B cell (primary cell): ENCODE results near the gene ALKBH7. TPM values are rescaled to one million over a fixed set of nuclear protein-coding genes. Genes with fewer than 3 reads are reported as not detected.

Experiments
- ATAC-seq: fragments of 200-7000 bp; cut with Tn5 transposase; one replicate; pipeline ENCODE4 v1.10.0; 2021; ENCODE audit warnings: low read depth, mild to moderate bottlenecking, moderate number of reproducible peaks, moderate library complexity
- CTCF ChIA-PET: fragments of 350-600 bp; sonication (Branson Sonifier 250); formaldehyde crosslinking; loops from one replicate; lab custom pipeline; 2021; ENCODE audit warnings: antibody characterized with exemption, inconsistent platforms; lab: Charles Lee
- POLR2A ChIA-PET: fragments of 350-600 bp; sonication (Branson Sonifier 250); formaldehyde crosslinking; loops from one replicate; lab custom pipeline; 2021; ENCODE audit warnings: antibody characterized with exemption; lab: Charles Lee
- DNase-seq: peaks from one replicate; pipeline ENCODE4 v3.0.0; 2013
- H2AFZ ChIP-seq: 2 replicates; pipeline ENCODE4 v1.6.1; 2012; ENCODE audit warnings: mild to moderate bottlenecking, low read depth, low read length; ENCODE audit not compliant: insufficient read depth, poor library complexity, severe bottlenecking
- H3K27ac ChIP-seq, 2 donors: 1 replicate in 1 of 2; 2 replicates in 1 of 2; pipeline ENCODE4 v1.5.1; 2012 to 2013; ENCODE audit warnings: low read length in 2 of 2, mild to moderate bottlenecking in 2 of 2, moderate library complexity in 1 of 2
- H3K27me3 ChIP-seq, 4 experiments: fragments of 200-600 bp in 1 of 4; sonication (generic) in 1 of 4; replicated peaks in 1 of 4; 1 replicate in 2 of 4; 2 replicates in 2 of 4; pipeline versions ENCODE4 v1.6.1 to v1.7.0; 2013 to 2016; ENCODE audit warnings: low read length in 3 of 4, mild to moderate bottlenecking in 2 of 4, mixed read lengths in 1 of 4, moderate library complexity in 1 of 4; ENCODE audit not compliant: insufficient read depth in 4 of 4, control insufficient read depth in 3 of 4; ENCODE audit errors: control extremely low read depth in 1 of 4
- H3K36me3 ChIP-seq, 2 experiments: replicated peaks in 1 of 2; 1 replicate in 1 of 2; 2 replicates in 1 of 2; pipeline versions ENCODE4 v1.6.1 to v1.7.1; 2013; ENCODE audit warnings: low read length in 1 of 2; ENCODE audit not compliant: insufficient read depth in 2 of 2, control insufficient read depth in 1 of 2; ENCODE audit errors: control extremely low read depth in 1 of 2, extremely low read depth in 1 of 2
- H3K4me1 ChIP-seq, 2 donors: fragments of 200-600 bp in 1 of 2; sonication (generic) in 1 of 2; 1 replicate in 1 of 2; 2 replicates in 1 of 2; pipeline versions ENCODE4 v1.5.1 to v1.6.1; 2013 to 2017; ENCODE audit warnings: low read length in 2 of 2; ENCODE audit not compliant: control insufficient read depth in 2 of 2, insufficient read depth in 2 of 2
- H3K4me2 ChIP-seq: replicated peaks from 2 replicates; pipeline ENCODE3; 2012; ENCODE audit warnings: mild to moderate bottlenecking, low read depth, low read length; ENCODE audit not compliant: poor library complexity, severe bottlenecking
- H3K4me3 ChIP-seq, 5 experiments: fragments of 200-600 bp in 1 of 5; sonication (generic) in 1 of 5; 1 replicate in 3 of 5; 2 replicates in 2 of 5; pipeline versions ENCODE4 v1.5.1 to v1.7.0; 2011 to 2016; ENCODE audit warnings: low read length in 4 of 5, mild to moderate bottlenecking in 4 of 5, low read depth in 2 of 5, control low read depth in 1 of 5, moderate library complexity in 1 of 5; ENCODE audit not compliant: insufficient read depth in 1 of 5; ENCODE audit errors: control extremely low read depth in 1 of 5, extremely low read depth in 1 of 5
- H3K79me2 ChIP-seq: fragments of 200-600 bp; sonication (generic); one replicate; pipeline ENCODE4 v1.6.0; 2016; ENCODE audit warnings: low read length; ENCODE audit not compliant: control insufficient read depth, insufficient read depth
- H3K9ac ChIP-seq: fragments of 200-600 bp; sonication (generic); 2 replicates; pipeline ENCODE4 v1.6.1; 2017; ENCODE audit warnings: mild to moderate bottlenecking, low read length, moderate library complexity
- H3K9me3 ChIP-seq, 3 donors: one replicate each; pipeline versions ENCODE4 v1.6.1 to v1.7.1; 2013; ENCODE audit warnings: low read length in 2 of 3; ENCODE audit not compliant: control insufficient read depth in 2 of 3, insufficient read depth in 1 of 3; ENCODE audit errors: control extremely low read depth in 1 of 3
- H4K20me1 ChIP-seq: 2 replicates; pipeline ENCODE4 v1.6.0; 2012; ENCODE audit warnings: mild to moderate bottlenecking, low read length; ENCODE audit not compliant: insufficient read depth, control insufficient read depth, poor library complexity, severe bottlenecking
- H3K27ac Mint-ChIP-seq: one replicate; pipeline ENCODE4 v1.8.0; 2021; ENCODE audit warnings: mixed read lengths
- H3K27me3 Mint-ChIP-seq: one replicate; pipeline ENCODE4 v1.8.0; 2021; ENCODE audit warnings: mixed read lengths
- H3K4me1 Mint-ChIP-seq: one replicate; pipeline ENCODE4 v1.8.0; 2021; ENCODE audit warnings: mixed read lengths
- H3K4me3 Mint-ChIP-seq: one replicate; pipeline ENCODE4 v1.8.0; 2021; ENCODE audit warnings: mixed read lengths
- H3K9me3 Mint-ChIP-seq: one replicate; pipeline ENCODE4 v1.8.0; 2022; ENCODE audit warnings: mixed read lengths; ENCODE audit not compliant: insufficient read depth
- CTCF ChIP-seq: fragments of 200-600 bp; IDR thresholded peaks from one replicate; pipeline ENCODE4 v1.8.0; 2022; ENCODE audit warnings: antibody characterized with exemption, mild to moderate bottlenecking
- EZH2 ChIP-seq: IDR thresholded peaks from 2 replicates; pipeline ENCODE4 v1.6.1; 2012; ENCODE audit warnings: borderline replicate concordance, low read depth, mild to moderate bottlenecking, moderate library complexity, low read length; ENCODE audit not compliant: insufficient read depth, poor library complexity, severe bottlenecking
- WGBS: methylation state at CpG from one replicate; pipeline ENCODE4 v1.1.5; 2013; ENCODE audit warnings: missing lambda C conversion rate; ENCODE audit not compliant: insufficient coverage; 5-methylcytosine and 5-hydroxymethylcytosine counted together
- intact Hi-C: fragments of 100-400 bp; cut with micrococcal nuclease; formaldehyde crosslinking; loops from one replicate; pipeline ENCODE4 v1.10.0; 2022
- polyA plus RNA-seq: library from polyadenylated mRNA; depleted of rRNA; stranded (reverse); fragments of >200 nt; gene quantifications from 2 replicates; pipeline ENCODE4 v1.2.3, GENCODE V29; 2012
- total RNA-seq, 2 donors: library from RNA; stranded (reverse); fragments of 120-200 nt in 1 of 2; gene quantifications; 1 replicate in 1 of 2; 2 replicates in 1 of 2; pipeline versions ENCODE4 v1.2.3 to v1.2.4, GENCODE V29; 2013 to 2022

ALKBH7 gene
- total and polyA plus RNA-seq, 2 donors (not counting 1 experiment from before 2014, with no cell fraction given), result 36.4 to 67.0 TPM

- no peak overlapping the region for H3K4me3 ChIP-seq
- no peaks in the 10 kb centered on the region for H3K36me3 ChIP-seq
- H3K9me3 ChIP-seq, result no peaks in the 10 kb centered on the region
- Mint-ChIP-seq H3K9me3 (no peaks in the 10 kb centered on the region), H3K4me3 (no peak overlapping the region), H3K27ac (no peak overlapping the region), H3K4me1 (no peaks in the 10 kb centered on the region), H3K27me3 (no peaks in the 10 kb centered on the region)
- no peak for TF ChIP-seq EZH2
- no peak for TF ChIP-seq CTCF
- 67% methylated on average over 1 of the region's 5 CpGs for WGBS
- DNase-seq (no peak), ATAC-seq (no peak)
- H3K27ac ChIP-seq, result no peak overlapping the region
- H3K4me1 ChIP-seq, result no peaks in the 10 kb centered on the region
- POLR2A ChIA-PET, result no interaction called here
- H2AFZ ChIP-seq, result no peak overlapping the region
- intact Hi-C loops, result no loop called here
- H3K27me3 ChIP-seq, result no peaks in the 10 kb centered on the region
- no peak overlapping the region for H3K9ac ChIP-seq
- CTCF ChIA-PET, result no interaction called here
- no peak overlapping the region for H3K4me2 ChIP-seq
- H3K79me2 ChIP-seq, result no peaks in the 10 kb centered on the region
- H4K20me1 ChIP-seq, result no peaks in the 10 kb centered on the region
Measured at GRCh38 chr19:6406401-6406800, 33.8 kb downstream of the ALKBH7 start.

GRCh38 chr19:6409346-6409745 is 36.8 kb downstream of the ALKBH7 start:
- DNase-seq, result no peak
- WGBS, result 100% methylated on average over 5 of the region's 6 CpGs
- TF ChIP-seq EZH2, result no peak
- TF ChIP-seq CTCF, result no peak

More at GRCh38 chr19:6409346-6409745, 36.8 kb downstream of the ALKBH7 start:
- Histone ChIP-seq H3K4me2 (no peak overlapping the region), H3K9ac (no peak overlapping the region), H3K4me1 (no peaks in the 10 kb centered on the region), H2AFZ (no peak overlapping the region), H4K20me1 (peaks cover 8% of the 10 kb centered on the region), H3K36me3 (peaks cover 0 to 5% of the 10 kb centered on the region in 2 experiments), H3K4me3 (no peak overlapping the region), H3K27me3 (no peaks in the 10 kb centered on the region), H3K27ac (no peak overlapping the region), H3K79me2 (no peaks in the 10 kb centered on the region), H3K9me3 (no peaks in the 10 kb centered on the region)
- intact Hi-C loops, result no loop called here
- ATAC-seq, result no peak
- Mint-ChIP-seq H3K4me1 (no peaks in the 10 kb centered on the region), H3K27ac (no peak overlapping the region), H3K4me3 (no peak overlapping the region), H3K27me3 (no peaks in the 10 kb centered on the region), H3K9me3 (no peaks in the 10 kb centered on the region)
- ChIA-PET POLR2A (no interaction called here), CTCF (interaction anchor here (0.7 kb wide), 1 partner anchor 141 kb away, joined by 4 read pairs; no protein-coding TSS in a partner anchor)
